HG03558 (cell line): ENCODE data around the gene CDK9.
"Not testable (repeated sequence)": the region's sequence is repeated elsewhere in the genome, so short reads cannot be mapped to it uniquely, and the experiment has no call there.

Experiments used
- ATAC-seq: cut with Tn5 transposase; IDR thresholded peaks from one replicate; pipeline ENCODE4 v1.9.1; 2021; ENCODE audit warnings: moderate number of reproducible peaks; ENCODE audit not compliant: unreplicated experiment; ENCODE audit errors: extremely low read depth

CDK9 gene

GRCh38 chr9:127778280-127779135 lies 7.3 kb upstream of the CDK9 start, which contains the start of gene SH2D3C:
Gene SH2D3C, minus strand, starts transcription at chr9:127778666. Its CDS starts 39 bp downstream, at chr9:127778627.
- ATAC-seq: no peak

- no peak for ATAC-seq
Measured at GRCh38 chr9:127779136-127779981, 6.5 kb upstream of the CDK9 start.

DNA sequence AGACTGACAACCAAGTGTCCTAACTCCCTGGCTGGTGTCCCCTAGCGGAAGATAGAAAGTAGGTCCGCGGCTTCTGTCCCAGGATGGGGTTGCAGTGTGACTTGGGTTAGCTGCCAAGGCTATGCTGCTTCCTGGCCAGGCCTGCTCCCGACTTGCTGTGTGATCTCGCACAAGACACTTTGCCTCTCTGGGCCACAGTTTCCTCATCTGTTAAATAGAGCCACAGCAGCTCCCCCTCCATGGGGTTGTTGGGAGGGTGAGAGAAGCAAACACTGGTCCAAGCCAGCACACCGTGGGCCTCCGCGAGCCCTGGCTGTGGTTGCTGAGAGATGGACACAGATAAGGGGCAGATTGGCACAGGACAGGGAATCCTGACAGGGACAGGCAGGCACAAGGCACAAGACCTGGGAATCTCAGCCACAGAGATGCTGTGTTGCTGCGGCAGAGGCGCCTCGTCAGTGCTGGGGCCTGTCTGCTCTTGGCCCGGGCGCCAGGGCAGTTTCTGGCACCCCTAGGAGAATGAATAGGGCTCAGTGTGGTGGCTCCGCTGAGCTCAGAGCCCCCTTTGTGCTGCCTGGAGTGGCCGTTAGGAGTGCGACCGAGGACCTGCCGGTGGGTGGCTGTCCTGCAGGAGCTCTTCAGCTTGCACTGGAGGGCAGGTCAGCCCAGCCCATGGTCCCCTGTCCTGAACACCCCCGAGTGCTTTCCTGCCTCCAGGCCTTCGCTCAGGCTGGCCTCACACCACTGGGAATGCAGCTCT lies 5.5 kb upstream of the CDK9 start:
- ATAC-seq: no peak

GRCh38 chr9:127780909-127781308 lies 4.9 kb upstream of the CDK9 start:
- ATAC-seq: not testable (repeated sequence)

DNA sequence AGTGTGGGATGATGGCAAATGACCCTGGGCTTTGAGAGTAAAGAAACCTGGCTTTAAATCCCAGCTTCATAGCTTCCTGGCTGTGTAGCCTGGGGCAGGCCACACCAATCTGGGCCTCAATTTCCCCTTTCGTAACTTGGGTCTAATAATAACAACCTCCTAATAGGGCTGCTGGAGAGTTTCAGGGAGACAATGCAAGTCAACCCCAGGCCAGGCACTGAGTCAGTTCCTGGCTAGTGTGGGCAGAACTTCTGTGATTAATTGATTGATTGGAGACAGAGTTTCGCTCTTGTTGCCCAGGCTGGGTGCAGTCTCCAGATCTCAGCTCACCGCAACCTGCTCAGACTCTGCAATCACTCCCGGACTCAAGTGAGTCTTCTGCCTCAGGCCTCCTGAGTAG lies 4.0 kb upstream of the CDK9 start:
- no peak for ATAC-seq

- no peak for ATAC-seq
Measured at GRCh38 chr9:127783111-127784008, 2.5 kb upstream of the CDK9 start.

DNA sequence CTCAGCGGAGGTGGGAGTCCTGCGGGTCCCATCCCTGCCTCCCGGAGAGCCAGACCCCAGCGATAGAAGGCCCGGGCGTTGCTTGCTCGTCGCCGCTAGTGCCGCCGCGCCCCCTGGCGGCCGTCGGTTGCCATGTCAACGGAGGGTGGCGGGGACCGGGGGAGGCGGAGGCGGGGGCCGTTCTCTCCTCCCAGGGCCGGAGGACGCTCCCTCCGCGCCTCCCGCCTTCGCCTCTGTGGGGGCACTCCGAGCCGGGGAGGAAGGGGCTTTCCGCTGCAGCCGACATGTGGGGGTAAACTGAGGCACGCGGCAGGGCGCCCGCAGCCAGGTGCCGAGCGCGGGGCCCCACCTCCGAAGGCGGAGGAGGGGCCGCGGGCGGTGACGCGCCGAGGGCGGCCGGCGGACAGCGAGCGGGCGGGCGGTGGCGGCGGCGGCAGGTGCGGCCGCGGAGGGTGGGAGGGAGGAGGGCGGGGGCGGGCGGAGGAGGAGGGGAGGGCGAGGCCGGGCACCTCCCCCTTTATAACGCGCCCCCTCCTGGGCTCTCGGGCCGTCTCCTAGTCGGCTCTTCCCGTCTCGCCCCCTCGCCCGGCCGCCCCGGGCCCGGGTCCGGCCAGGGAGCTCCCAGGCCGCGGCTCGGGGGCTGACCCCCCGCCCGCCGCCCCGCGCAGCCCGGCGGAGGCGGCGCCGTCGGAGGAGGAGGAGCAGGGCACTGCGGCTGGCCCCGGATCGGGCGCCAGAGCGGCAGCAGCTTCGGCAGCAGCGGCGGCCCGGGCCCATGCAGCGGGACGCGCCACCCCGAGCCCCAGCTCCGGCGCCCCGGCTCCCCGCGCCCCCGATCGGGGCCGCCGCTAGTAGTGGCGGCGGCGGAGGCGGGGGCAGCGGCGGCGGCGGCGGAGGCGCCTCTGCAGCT lies 556 bp upstream of the CDK9 start:
- ATAC-seq: peak; percentile 26

DNA sequence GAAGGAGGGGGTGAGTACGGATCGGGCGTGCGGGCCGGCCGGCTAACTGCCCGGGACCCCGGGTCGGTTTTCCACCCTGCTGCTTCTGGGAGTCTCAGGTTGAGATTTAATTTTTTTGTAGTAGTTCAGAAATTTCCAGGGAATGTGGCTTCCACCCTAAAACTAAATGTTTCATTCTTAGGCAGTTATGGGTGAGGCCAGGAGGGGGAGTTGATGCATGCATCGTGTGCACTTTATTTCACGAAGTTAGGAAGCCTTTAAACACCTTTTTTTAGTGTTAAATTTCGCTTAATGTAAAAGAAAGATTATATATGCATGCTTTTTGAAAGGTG lies 905 bp downstream of the CDK9 start:
- ATAC-seq: no peak

DNA sequence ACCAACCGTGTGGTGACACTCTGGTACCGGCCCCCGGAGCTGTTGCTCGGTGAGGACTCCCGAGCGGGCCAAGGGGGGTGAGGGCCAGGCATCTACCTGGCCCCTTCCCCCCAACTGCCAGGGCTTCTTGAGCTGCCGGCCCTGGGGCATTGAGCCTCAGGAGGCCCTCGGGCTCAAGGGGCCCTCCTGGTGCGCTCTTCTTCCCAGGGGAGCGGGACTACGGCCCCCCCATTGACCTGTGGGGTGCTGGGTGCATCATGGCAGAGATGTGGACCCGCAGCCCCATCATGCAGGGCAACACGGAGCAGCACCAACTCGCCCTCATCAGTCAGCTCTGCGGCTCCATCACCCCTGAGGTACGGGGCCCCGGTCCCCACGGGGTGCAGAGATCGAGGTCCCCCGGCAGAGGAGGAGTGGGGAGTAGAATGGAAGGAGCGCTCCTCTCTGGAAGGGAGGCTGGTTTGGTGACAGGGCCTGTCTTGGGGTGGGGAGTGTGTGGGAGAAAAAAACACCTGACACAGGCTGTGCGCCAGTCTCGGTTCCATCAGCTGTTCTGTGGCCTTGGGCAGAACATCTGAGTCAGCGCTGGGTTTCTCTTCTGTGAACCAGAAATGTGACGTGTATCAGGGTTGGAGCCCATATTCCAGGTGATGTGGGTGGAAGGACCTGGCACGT lies 2.6 kb downstream of the CDK9 start:
- no peak for ATAC-seq

- ATAC-seq: no peak
Measured at GRCh38 chr9:127789179-127789578, 3.3 kb downstream of the CDK9 start.

GRCh38 chr9:127790094-127790855 lies 4.4 kb downstream of the CDK9 start:
- ATAC-seq: no peak

GRCh38 chr9:127791085-127791484 lies 5.3 kb downstream of the CDK9 start:
- ATAC-seq: no peak

DNA sequence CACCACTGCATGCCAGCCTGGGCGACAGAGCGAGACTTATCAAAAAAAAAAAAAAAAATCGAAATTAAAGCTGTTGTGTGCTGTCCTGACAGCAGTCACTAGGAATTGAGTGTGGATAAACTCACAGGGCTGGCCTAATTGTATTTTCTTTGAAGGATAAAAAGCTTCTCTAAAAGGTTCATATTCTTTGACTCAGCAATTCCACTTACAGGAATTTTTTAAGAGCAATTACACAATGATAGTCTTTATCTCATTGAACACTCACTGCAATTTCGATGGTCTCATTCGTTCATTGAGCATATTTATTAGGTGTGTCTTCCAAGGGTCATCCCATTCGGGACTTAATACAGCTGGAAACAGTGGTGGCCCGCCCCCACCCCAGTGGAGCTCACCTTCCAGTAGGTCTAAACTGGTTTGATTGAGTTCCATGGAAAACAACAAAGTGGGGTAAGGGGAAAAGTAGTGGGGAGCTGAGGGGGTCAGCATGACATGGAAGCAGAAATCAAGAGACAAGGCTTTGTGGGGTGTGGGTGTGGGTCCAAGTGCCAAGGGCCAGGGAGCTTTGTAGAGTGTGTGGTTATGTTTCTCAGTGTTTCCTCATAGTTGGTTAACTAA lies 6.7 kb downstream of the CDK9 start:
- no peak for ATAC-seq

GRCh38 chr9:127793093-127793708 lies 7.4 kb downstream of the CDK9 start:
- ATAC-seq: no peak

DNA sequence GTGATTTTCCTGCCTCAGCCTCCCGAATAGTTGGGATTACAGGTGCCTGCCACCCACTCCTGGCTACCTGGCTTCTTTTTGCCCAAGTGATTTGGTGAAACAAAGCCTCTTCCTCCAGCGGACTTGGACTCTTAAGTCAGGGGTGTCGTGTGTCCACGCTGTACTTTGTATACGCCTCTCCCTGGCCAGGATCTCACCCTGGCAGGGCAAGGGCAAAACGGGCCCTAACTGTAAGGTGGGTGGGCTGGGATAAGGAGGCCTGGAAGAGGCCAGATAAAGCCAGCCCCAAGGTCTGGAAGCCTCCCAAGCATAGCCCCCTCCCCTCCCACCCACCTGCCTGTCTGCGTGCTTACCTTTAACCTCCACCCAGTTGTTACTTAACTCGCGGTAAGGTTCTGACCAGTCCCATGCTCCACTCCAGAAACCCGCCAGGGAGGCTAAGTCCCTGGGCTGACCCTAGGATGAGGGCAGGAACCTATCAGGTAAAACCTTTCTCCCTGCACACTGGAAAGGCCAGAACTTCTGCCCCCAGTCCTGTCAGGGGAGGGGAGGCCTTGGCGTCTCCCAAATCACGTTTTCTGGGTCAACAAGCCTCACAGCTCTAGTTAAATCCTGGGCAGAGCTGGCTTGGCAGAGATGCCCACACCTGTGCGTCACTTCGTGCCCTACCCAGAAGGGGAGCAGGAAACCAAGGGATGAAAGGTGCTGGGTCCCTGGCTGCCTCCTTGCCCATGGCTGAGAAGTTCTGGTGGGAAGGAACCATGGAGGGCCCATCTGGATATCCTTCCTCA lies 8.4 kb downstream of the CDK9 start:
- ATAC-seq: no peak
